Stimulated activated CD4-positive, alpha-beta T cell treated with anti-CD3 and anti-CD28 coated beads, TNF-alpha, amount 100 ng/mL, for 4 hours (primary cell): ENCODE measurements around the gene ABCA10.

Experiments used
- DNase-seq, 3 experiments: peaks; one replicate each; pipeline ENCODE4 v3.0.0-alpha.2; 2020; ENCODE audit warnings: low read depth in 3 of 3

Gene ABCA10

DNA sequence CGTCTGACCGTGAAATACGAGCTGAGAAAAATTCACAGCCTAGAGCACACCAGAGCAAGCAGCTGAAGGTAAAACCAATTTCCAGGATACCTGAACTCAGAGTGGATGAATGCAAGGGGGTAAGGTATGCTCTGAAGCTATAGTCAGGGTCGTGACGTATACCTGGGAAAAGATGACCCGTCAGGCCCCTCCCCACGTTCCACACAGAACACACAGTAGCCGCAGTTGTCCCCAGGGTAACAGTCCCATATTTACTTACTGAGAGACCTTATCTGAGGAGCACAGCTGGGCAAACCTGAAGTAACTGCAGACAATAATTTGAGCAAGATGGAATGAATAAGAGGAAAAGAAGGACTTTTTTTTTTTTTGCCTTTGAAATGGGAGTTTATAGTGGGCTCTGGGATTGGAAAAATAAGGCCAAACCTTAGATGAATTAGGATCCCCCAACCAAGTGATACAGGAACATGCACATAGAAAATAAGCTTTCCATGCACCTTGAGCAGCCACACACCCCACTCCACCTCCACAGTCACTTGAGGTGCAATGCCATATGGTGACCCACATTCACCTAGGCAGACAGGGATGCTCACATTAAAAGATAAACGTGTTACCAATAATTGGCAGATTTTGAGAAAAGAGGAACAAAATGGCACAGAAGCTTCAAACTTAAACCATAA lies 124.9 kb downstream of the ABCA10 start:
- DNase-seq = no peak

DNA sequence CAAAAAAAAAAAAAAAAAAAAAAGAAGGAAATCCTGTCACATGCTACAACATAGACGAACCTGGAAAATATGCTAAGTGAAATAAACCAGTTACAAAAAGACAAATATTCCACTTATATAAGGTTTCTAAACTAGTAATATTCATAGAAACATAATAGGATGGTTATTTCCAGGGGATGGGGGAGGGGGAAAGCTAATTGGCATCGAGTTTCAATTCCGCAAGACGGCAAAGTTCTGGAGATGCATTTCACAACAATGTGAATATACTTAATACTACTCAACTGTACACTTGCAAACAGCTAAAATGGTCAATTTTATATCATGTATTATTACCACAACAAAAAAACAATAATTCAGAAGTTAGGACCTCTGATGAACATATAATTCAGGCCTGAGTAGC lies 130.0 kb downstream of the ABCA10 start:
- no peak for DNase-seq
